Activated CD4-positive, alpha-beta T cell treated with anti-CD3 and anti-CD28 coated beads, Interleukin-2, amount 50 U/mL, for 16 hours (primary cell): ENCODE results near the gene TNFAIP8L1.
"Not testable (repeated sequence)": the region's sequence is repeated elsewhere in the genome, so short reads cannot be mapped to it uniquely, and the experiment has no call there.

ENCODE experiments used
- DNase-seq: peaks from one replicate; pipeline ENCODE4 v3.0.0-alpha.2; 2020

The TNFAIP8L1 gene

DNA sequence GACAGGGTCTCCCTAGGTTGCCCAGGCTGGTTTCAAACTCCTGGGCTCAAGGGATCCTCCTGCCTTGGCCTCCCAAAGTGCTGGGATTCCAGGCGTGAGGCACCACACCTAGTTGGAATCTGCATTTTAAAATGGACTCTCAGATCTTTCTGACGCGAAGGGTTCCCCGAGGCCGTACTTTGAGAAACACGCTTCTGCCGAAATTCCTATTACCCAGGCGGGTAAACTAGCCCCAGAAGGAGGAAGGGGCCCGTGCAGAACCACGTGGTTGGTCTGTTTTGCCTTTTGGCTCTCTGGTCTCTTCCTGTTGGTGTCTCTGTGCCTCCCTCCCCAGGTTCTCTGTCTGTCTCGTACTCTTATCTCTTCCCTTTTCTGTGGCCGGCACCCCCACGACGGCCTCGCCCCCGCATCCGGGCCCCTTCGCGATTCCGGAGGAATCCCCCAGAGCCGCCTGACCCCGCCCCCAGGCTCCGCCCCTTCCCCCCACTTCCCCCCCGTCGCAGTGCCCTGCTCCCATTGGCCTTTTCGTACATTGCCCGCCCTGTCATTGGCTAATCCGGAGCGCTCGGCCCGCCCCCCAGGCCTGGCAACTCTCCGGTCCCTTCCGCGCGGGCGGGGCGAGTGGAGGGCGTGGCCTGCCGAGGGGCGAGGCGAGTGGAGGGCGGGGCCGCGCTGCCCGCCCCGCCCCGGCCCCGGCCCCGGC is at the start of gene TNFAIP8L1:
Gene TNFAIP8L1, plus strand, starts transcription at position 689 of the 703 bp plus-strand sequence. CDS start 12,354 bp downstream, outside the sequence.
- peak; percentile 99 for DNase-seq

DNA sequence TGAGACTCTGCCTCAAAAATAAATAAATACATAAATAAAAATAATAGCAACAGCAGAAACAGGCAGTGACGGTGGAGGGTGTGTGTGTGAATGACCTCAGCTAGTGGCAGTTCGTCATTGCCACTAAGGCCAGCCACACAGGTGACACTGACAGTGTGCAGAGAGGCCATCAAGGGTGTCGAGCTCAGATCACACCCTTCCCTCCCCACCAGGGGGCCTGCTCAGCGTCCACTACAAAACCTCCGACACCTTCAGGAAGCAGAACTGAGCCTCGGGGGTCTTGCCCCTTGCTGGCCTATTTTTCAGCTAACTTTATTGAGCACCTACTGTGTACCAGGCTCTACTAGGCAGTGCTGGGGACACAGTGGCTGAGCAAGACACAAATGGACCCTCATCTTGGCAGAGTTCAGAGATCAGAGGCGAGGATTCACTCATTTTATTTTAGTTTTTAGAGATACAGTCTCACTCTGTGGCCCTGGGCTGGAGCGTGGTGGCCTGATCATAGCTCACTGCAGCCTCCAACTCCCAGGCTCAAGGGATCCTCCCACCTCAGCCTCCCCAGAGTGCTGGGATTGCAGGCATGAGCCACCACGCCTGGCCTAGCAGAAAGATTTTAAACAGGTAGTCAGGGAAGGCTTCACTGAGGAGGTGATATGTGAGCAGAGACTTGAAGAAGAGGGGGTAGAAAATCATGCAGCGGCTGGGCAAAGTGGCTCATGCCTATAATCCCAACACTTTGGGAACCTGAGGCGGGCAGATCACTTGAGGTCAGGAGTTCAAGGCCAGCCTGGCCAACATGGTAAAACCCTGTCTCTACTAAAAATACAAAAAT is 49.5 kb upstream of the TNFAIP8L1 start:
- peak; percentile 15 for DNase-seq

DNA sequence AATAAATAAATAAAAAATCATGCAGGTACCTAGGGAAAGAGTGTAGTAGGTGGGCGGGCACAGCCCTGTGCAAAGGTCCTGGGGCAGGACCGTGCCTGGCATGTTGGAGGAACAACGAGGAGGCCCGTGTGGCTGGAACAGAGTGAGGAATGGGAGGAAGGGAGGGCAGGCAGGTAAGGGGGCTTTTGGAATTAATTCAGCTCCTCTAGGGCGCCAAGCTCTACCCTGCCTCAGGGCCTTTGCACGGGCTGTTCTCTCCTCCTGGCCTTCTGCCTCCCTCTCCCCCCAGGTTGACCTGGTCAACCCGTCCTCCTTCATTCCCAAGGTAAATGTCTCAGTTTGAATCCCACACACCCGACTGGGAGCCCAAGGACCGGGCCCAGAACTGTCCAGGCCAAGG is 48.8 kb upstream of the TNFAIP8L1 start:
- DNase-seq = no peak

DNA sequence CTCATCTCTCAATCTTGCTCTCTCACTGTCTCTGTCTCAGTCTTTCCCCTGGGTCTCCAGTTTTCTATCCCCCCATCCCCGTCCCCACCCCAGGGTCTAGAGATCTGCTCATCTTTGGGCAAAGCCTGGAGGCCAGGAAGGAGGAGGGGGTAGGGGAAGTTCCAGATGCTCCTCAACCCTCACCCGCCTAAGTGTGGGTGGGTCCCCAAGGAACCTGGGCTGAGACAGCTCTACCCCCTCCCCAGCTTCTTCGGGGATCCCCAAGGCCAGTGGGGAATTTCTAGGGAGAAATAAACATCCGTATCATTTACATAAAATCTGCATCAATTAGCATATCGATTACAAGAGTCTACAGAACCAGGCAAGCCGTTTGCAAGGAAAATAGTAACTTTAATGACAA is 48.0 kb upstream of the TNFAIP8L1 start:
- DNase-seq = no peak

DNA sequence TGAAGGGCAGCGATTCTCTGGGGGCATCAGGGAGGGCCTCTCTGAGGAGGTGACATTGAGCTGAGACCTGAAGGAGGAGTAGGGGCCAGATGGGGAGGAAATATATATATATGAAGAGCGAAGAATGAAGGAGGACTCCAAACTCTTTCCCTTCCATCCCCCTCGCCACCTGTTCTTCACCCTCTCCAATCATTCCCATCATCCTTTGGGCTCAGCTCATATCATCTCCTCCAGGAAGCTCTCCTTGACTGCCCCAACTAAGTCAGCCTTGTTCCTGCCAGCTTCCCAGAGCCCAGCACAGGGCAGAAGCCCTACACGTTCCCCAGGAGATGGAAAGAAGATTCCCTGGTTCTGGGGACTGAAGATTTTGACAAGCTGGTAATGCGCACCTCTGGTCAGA is 46.9 kb upstream of the TNFAIP8L1 start:
- no peak for DNase-seq

DNA sequence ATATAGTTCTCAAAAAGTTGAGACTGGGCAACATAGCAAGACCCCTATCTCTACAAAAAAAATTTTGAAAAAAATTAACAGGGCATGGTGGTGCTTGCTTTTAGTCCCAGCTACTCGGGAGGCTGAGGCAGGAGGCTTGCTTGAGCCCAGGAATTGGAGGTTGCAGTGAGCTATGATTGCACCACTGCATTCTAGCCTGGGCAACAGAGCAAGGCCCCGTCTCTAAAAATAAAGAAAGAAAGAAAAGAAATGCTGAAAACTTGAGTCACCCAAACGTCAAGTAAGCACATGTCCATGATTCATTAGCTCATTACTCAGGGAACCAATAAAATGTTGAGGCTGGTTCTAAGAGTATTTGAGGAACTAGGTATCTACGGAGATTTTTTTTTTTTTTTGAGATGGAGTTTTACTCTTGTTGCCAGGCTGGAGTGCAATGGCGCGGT is 45.9 kb upstream of the TNFAIP8L1 start:
- DNase-seq = no peak

DNA sequence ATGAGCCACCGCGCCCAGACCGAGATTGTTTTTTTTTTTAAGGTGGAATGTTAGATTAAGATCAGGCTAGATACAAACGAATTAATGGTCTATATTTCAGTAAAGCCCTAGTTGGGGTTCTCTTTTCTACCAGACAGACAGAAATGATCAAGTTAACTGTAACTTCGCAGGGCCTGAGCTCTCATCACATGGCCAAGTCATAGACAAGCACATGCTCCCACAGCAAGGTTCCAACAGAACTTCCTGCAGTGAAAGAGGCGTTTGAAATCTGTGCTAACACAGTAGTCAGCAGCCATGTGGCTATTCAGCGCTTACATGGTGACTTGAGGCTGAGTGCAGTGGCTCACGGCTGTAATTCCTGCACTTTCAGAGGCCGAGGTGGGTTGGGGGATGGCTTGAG is 45.1 kb upstream of the TNFAIP8L1 start:
- no peak for DNase-seq

DNA sequence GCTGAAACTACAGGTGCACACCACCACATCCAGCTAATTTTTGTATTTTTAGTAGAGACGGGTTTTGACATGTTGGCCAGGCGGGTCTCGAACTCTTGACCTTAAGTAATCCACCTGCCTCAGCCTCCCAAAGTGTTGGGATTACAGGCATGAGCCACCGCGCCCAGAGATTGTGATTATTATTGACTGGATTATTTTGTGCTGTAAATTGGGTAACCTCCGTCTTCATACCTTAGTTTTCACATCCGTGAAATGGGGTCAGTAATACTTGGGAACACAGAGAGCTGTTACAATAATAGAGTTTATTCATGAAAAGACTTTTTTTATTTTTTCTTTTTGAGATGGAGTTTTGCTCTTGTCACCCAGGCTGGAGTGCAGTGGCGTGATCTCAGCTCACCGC is 44.2 kb upstream of the TNFAIP8L1 start:
- DNase-seq = not testable (repeated sequence)

DNA sequence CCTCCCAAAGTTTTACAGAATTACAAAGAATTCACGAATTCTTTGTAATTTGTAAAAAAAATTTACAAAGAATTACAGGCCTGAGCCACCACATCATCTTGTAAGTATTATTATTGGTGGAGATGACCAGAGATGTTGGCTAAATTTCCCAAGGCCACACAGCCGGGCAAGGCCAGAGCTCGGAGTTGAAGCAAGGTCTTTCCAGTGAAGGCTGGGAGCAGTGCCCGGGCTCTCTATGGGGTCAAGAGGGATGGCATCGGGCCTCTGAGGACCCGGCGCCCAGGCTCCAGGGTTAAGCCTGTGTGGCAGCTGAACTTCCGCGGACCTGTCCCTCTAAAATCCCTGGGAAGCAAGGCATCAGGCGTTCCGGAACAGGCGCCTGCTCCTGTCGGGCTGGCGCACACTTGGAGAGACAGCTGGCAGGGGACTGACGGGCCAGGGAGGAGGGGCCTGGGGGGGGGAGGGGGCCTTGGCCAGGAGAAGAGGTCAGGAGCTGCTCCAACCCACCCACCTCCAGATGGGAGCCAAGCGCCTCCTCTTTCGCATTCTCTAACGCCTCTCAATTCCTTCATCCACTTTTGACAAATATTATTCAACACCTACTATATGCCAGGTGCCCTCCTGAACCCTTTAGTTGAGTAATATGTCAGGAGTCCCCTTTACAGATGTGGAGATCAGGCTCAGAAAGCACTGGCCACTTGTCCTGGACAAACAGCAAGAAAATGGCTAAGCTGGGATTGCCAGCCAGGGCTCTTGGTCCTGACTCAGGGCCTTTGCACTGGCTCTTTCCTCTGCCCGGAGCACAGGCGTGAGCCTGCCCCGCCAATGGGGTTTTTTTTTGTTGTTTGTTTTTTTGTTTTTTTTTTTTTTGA is 43.0 kb upstream of the TNFAIP8L1 start:
- no peak for DNase-seq

DNA sequence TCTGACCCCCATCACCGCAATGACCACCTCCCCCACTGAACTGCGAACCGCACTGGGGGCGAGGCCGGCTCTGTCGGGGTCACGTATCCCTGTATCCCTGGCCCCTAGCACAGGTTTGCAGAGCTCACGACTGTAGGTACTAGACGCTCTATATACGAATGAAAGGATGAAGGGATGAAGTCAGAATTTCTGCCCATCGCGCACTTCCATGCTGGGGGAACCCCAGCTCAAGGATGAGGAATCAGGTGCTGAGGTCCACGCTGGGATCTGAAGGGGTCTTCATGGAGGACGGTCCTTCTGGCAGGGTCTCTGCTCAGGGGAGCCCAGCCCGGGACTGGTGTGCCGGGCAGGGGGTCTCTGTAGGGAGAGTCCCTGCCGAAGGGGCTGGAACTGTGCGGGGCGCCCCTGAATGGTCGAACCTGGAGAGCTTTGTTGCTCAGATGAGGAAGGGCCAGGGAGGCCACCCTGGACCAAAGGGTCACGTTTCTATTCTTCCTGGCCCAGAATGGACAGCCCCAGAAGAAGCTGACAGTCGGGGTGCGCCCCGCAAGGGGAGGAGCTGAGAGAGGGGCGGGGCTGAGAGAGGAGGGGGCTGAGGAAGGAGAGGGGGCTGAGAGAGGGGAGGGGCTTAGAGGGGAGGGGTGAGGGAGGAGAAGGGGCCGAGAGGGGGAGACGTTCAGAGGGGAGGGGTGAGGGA is 41.9 kb upstream of the TNFAIP8L1 start:
- DNase-seq = no peak

DNA sequence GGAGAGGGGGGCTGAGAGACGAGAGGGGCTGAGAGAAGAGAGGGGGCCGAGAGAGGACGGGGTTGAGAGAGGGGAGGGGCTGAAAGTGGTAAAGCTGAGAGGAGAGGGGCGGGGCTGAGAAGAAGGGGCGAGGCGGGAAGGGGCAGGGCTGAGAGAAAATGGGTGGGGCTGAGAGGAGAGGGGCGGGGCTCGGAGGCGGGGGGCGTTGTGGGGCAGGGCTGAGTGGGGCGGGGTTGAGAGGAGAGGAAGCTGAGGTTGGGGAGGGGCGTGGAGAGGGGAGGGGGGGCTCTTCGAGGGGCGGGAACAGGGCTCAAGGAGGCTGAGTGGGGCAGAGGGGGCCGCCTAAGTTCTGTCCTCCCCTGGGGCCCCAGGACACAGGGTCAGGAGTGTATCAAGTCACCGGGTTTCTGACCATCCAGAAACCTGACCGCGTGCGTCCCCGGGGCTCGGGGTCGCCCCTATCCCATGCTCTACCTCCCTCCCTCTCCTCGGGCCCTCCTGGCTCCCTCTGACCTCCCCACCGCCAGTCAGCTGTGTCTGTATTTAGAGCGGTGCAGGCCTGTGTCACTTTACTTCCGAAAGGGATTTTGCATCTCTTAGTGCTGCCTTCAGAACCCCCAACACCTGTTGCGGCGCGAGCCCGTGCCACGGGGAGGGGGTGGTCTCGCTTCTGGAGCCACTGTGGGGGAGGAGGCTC is 41.2 kb upstream of the TNFAIP8L1 start:
- DNase-seq = peak; percentile 46

DNA sequence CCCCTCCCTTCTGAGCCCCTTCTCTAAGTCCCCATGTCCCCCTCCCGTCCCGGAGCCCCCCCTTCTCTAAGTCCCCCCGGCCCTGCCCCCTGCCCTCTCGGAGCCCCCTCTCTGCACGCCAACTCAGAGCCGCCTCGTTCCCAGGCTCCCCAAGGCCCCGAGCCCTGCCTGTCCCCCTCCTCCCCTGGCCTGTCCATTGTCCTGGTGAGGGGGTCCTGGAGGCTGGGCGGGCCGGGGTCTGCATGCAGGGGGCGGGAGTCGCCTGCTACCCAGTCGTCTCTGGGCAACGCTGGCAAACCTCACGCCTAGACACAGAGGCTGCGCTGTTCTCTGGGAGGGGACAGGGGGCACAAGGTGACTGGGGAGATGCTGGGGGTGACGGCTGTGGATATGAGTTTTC is 40.6 kb upstream of the TNFAIP8L1 start:
- DNase-seq = no peak

DNA sequence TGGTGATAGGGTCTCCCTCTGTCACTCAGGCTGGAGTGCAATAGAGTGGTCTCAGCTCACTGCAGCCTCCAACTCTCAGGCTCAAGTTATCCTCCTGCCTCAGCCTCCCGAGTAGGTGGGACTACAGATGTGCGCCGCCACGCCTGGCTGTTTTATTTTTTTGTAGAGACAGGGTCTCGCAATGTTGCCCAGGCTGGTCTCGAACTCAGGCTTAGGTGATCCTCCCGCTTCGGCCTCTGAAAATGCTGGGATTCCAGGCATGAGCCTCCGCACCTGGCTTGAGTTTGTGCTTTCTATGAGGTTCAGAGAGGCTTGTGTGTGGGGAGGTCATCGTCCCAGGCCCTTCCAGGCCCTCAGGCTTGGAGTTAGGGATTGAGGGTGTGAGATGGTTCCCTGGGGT is 39.2 kb upstream of the TNFAIP8L1 start:
- no peak for DNase-seq

DNA sequence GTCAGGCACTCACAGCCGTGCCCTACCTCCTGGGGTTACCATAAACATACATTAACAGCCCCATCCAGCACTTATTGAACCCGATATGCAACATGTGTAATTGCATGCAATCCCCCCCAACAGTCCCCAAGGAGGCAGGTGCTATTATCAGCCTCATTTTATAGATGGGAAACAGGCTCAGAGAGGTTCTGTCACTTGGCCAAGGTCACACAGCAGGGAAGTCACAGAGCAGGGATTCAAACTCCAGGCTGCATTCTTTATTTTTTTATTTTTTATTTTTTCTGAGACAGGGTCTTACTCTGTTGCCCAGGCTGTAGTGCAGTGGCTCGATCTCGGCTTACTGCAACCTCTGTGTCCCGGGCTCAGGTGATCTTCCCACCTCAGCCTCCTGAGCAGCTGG is 38.4 kb upstream of the TNFAIP8L1 start:
- no peak for DNase-seq

DNA sequence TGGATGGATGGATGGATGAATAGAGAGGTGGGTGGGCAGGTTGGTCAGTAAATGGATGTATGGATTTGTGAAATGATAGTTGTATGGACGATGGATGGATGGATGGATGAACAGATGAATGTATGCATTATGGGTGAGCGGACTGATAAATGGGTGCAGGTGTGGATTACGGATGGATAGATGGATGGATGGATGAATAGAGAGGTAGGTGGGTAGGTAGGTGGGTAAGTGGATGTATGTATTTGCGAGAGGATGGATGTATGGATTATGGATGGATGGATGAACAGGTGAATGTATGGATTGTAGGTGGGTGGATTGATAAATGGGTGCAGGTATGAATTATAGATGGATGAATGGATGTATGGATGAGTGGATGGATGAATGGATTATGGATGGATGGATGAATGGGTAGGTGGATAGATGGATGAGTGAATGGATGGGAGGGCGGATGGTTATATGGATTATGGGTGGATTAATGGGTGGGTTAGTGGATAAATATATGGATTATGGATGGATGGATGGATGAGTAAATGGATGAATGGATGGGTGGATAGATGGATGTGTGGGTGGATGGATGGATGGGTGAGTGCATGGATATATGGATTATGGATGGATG is 37.0 kb upstream of the TNFAIP8L1 start:
- DNase-seq = no peak

DNA sequence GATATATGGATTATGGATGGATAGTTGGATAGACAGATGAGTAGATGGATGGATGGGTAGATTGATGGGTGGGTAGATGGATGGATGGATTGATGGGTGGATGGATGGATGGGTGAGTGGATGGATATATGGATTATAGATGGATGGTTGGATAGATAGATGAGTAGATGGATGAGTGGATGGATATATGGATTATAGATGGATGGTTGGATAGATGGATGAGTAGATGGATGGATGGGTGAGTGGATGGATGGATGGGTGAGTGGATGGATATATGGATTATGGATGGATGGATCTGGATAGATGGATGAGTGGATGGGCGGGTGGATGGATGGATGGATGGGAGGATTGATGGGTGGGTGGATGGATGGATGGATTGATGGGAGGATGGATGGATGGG is 36.4 kb upstream of the TNFAIP8L1 start:
- DNase-seq = no peak

DNA sequence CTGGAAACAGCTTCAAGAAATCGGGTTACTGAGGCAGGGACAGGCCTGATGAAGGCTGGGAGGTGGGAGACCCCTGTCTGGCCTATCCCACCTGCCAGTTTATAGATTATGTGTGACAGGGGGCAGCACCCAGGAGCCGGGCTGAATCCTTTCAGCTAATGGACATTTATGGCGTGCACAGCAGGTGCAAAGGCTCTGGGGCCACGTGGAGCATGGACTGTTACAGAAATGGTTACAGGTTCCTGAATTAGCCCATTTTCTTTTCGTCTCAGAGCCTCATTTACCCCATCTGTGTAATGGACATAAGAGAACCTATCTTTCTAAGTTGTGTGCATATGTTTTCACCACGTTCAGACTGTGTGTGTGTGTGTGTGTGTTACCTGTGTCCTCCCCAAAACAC is 34.4 kb upstream of the TNFAIP8L1 start:
- DNase-seq = no peak

DNA sequence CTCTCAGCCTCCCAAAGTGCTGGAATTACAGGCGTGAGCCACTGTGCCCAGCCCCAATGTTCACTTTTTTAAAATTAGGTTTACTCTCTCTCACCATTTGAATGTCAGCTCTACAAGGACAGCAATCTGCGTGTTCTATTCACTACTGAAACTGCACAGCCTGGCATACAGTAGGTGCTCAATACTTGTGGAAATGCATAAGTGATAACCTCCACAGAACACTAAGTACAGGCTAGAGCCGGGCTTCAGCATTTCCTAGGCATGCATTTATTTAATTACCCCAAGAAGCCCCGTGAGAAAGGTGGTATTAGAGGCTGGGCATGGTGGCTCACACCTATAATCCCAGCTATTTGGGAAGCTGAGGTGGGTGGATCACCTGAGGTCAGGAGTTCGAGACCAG is 33.1 kb upstream of the TNFAIP8L1 start:
- no peak for DNase-seq

DNA sequence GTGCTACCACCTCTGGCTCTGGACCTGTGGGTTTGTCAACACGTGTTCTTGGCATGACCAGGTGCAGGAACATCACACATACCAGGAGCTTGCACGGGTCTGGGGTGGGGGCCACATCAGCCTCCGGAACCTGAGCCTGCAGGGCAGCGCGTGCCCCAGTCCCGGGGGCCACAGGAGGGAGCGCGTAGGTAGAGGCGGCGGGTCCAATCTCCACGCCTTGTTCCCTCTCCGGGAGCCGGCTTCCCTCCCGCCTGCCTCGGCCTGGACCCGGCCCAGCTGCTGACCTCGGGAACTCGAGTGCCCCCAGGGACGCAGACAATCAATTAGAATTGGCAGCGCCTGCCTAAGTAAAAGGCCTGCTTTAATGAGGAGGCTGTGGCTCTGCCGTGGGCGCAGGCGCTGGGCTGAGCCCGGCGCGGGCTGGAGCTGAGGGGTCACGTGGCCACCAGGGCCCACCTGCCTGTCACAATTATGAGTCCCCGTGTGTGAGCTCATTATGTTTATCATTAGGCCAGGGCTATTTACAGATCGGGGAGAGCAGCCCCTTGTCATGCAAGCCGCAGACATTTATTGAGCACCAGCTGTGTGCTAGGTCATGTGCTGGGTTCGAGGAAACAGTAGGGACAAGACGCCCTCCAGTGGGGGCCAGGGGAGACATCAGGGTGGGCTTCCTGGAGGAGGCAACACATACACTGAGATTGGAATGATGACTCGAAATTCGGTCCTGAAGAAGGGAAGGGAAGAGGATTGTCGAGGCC is 32.2 kb upstream of the TNFAIP8L1 start:
- no peak for DNase-seq

DNA sequence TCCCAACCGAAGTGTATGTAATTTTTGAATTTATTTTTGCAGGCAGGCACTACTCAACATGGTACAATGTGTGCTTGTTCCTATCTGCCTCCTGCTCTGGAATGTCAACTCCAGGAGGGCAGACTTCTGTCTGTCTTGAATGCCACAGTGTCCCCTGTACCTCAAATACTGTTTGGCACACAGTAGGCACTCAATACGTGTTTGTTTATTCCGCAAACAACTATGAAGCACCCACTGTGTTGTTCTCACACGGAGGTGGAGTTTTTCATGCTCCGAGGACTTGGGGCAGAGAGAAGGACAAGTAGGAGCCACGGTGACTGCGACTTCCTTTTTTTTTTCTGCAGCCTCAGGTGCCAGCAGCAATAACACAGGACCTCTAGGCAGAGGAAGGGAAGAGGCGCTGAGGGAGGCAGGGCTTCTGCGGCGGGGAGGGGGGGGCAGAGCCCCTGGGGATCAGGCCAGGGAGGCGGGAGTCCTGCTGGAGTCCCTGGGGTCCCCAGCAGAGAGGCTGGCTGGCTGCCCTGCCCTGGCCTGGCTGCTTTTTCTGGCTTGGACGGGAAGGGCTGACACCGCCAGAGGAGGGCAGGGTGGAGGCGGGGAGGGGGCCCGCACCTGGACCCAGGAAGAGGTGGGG is 29.3 kb upstream of the TNFAIP8L1 start:
- no peak for DNase-seq
